H9 (cell line): ENCODE measurements around the gene FBXL19. TPM values are rescaled to one million over a fixed set of nuclear protein-coding genes. Genes with fewer than 3 reads are reported as not detected.
"Not testable (repeated sequence)": the region's sequence is repeated elsewhere in the genome, so short reads cannot be mapped to it uniquely, and the experiment has no call there.

Source experiments
- DNase-seq: peaks from one replicate; pipeline ENCODE4 v3.0.0-alpha.2; 2017
- H2AFZ ChIP-seq: one replicate; pipeline ENCODE4 v1.6.1; 2013; ENCODE audit warnings: mild to moderate bottlenecking, low read length, control low read depth, moderate library complexity
- H2AK5ac ChIP-seq: 2 replicates; pipeline ENCODE4 v1.6.1; 2013; ENCODE audit warnings: low read length, control low read depth, mixed read lengths; ENCODE audit not compliant: insufficient read length
- H2BK120ac ChIP-seq: one replicate; pipeline ENCODE4 v1.6.1; 2013; ENCODE audit warnings: low read depth, mild to moderate bottlenecking, low read length, control low read depth, inconsistent platforms; ENCODE audit not compliant: poor library complexity, severe bottlenecking
- H2BK12ac ChIP-seq: 2 replicates; pipeline ENCODE4 v1.6.1; 2013; ENCODE audit warnings: low read length, control low read depth, mixed read lengths, low read depth; ENCODE audit not compliant: insufficient read length
- H2BK15ac ChIP-seq: 2 replicates; pipeline ENCODE4 v1.6.1; 2013; ENCODE audit warnings: low read depth, low read length, control low read depth
- H2BK20ac ChIP-seq: one replicate; pipeline ENCODE4 v1.6.1; 2013; ENCODE audit warnings: low read depth, mild to moderate bottlenecking, low read length, control low read depth, inconsistent platforms; ENCODE audit not compliant: poor library complexity, severe bottlenecking
- H2BK5ac ChIP-seq: 2 replicates; pipeline ENCODE4 v1.6.1; 2013; ENCODE audit warnings: low read length, control low read depth, mixed read lengths; ENCODE audit not compliant: insufficient read length
- H3K14ac ChIP-seq: 2 replicates; pipeline ENCODE4 v1.6.1; 2013; ENCODE audit warnings: low read length, control low read depth; ENCODE audit not compliant: insufficient read depth
- H3K18ac ChIP-seq: 2 replicates; pipeline ENCODE4 v1.6.1; 2013; ENCODE audit warnings: low read depth, mild to moderate bottlenecking, mixed read lengths, low read length, control low read depth; ENCODE audit not compliant: insufficient read length
- H3K23ac ChIP-seq: 2 replicates; pipeline ENCODE4 v1.6.1; 2013; ENCODE audit warnings: low read length, control low read depth, mixed read lengths, low read depth; ENCODE audit not compliant: insufficient read length
- H3K23me2 ChIP-seq: 2 replicates; pipeline ENCODE4 v1.6.1; 2013; ENCODE audit warnings: low read depth, mild to moderate bottlenecking, mixed read lengths, low read length, control low read depth; ENCODE audit not compliant: insufficient read length, poor library complexity, severe bottlenecking
- H3K27ac ChIP-seq: 2 replicates; pipeline ENCODE4 v1.5.1; 2013; ENCODE audit warnings: low read length, control low read depth, mixed read lengths, low read depth; ENCODE audit not compliant: insufficient read length
- H3K27me3 ChIP-seq: 2 replicates; pipeline ENCODE4 v1.6.1; 2013; ENCODE audit warnings: low read length, control low read depth, inconsistent platforms; ENCODE audit not compliant: insufficient read depth
- H3K4ac ChIP-seq: 2 replicates; pipeline ENCODE4 v1.6.1; 2013; ENCODE audit warnings: low read depth, mild to moderate bottlenecking, control low read depth, inconsistent platforms, low read length, moderate library complexity
- H3K4me1 ChIP-seq: 2 replicates; pipeline ENCODE4 v1.6.1; 2013; ENCODE audit warnings: low read length, control low read depth, inconsistent platforms; ENCODE audit not compliant: insufficient read depth
- H3K4me2 ChIP-seq: 2 replicates; pipeline ENCODE4 v1.6.1; 2013; ENCODE audit warnings: low read length, control low read depth, mixed read lengths; ENCODE audit not compliant: insufficient read length, insufficient read depth
- H3K56ac ChIP-seq: 2 replicates; pipeline ENCODE4 v1.6.1; 2013; ENCODE audit warnings: low read depth, mild to moderate bottlenecking, mixed read lengths, low read length, control low read depth; ENCODE audit not compliant: insufficient read length
- H3K79me1 ChIP-seq: 2 replicates; pipeline ENCODE4 v1.6.1; 2013; ENCODE audit warnings: low read depth, mild to moderate bottlenecking, moderate library complexity, low read length, control low read depth, inconsistent platforms; ENCODE audit not compliant: insufficient read depth, poor library complexity, severe bottlenecking
- H3K79me2 ChIP-seq: 2 replicates; pipeline ENCODE4 v1.6.1; 2013; ENCODE audit warnings: low read length, control low read depth, inconsistent platforms; ENCODE audit not compliant: insufficient read depth
- H3K9ac ChIP-seq: 2 replicates; pipeline ENCODE4 v1.6.1; 2013; ENCODE audit warnings: low read length, control low read depth, mixed read lengths; ENCODE audit not compliant: insufficient read length; ENCODE audit errors: extremely low read depth
- H3K9me3 ChIP-seq: one replicate; pipeline ENCODE4 v1.6.1; 2013; ENCODE audit warnings: low read depth, low read length, inconsistent platforms; ENCODE audit not compliant: control insufficient read depth
- H3T11ph ChIP-seq: one replicate; pipeline ENCODE4 v1.6.1; 2013; ENCODE audit warnings: mild to moderate bottlenecking, low read length, control low read depth, inconsistent platforms
- H4K20me1 ChIP-seq: one replicate; pipeline ENCODE4 v1.6.1; 2013; ENCODE audit not compliant: control insufficient read depth, insufficient read length, insufficient read depth
- H4K5ac ChIP-seq: 2 replicates; pipeline ENCODE4 v1.6.1; 2013; ENCODE audit warnings: low read depth, mild to moderate bottlenecking, mixed read lengths, low read length, control low read depth; ENCODE audit not compliant: insufficient read length
- H4K8ac ChIP-seq: replicated peaks from 2 replicates; pipeline ENCODE4 v1.6.1; 2013; ENCODE audit warnings: low read length, control low read depth, mixed read lengths, low read depth; ENCODE audit not compliant: insufficient read length
- H4K91ac ChIP-seq: 2 replicates; pipeline ENCODE4 v1.6.1; 2013; ENCODE audit warnings: low read depth, mild to moderate bottlenecking, moderate library complexity, mixed read lengths, low read length, control low read depth; ENCODE audit not compliant: insufficient read length
- H3K27ac Mint-ChIP-seq, 3 experiments: 2 replicates in 2 of 3; 3 replicates in 1 of 3; pipeline ENCODE4 v1.8.0; 2020 to 2021; ENCODE audit warnings: mixed read lengths in 3 of 3, mild to moderate bottlenecking in 1 of 3, moderate library complexity in 1 of 3
- H3K27me3 Mint-ChIP-seq: 2 replicates; pipeline ENCODE4 v1.8.0; 2021; ENCODE audit warnings: low read depth, mild to moderate bottlenecking, moderate library complexity, mixed read lengths
- H3K36me3 Mint-ChIP-seq, 3 experiments: 2 replicates in 2 of 3; 3 replicates in 1 of 3; pipeline ENCODE4 v1.8.0; 2020 to 2021; ENCODE audit warnings: low read depth in 3 of 3, mixed read lengths in 3 of 3; ENCODE audit not compliant: insufficient read depth in 1 of 3
- H3K4me1 Mint-ChIP-seq, 2 experiments: 2 replicates each; pipeline ENCODE4 v1.8.0; 2020; ENCODE audit warnings: mixed read lengths in 2 of 2
- H3K4me3 Mint-ChIP-seq, 2 experiments: 2 replicates in 1 of 2; 3 replicates in 1 of 2; pipeline ENCODE4 v1.8.0; 2020 to 2021; ENCODE audit warnings: mild to moderate bottlenecking in 2 of 2, mixed read lengths in 2 of 2, moderate library complexity in 1 of 2
- H3K9me3 Mint-ChIP-seq, 2 experiments: 2 replicates in 1 of 2; 3 replicates in 1 of 2; pipeline ENCODE4 v1.8.0; 2020; ENCODE audit warnings: mild to moderate bottlenecking in 2 of 2, mixed read lengths in 2 of 2, moderate library complexity in 1 of 2
- CTCF ChIP-seq: fragments of 200-600 bp; sonication (generic); conservative IDR thresholded peaks from 3 replicates; pipeline ENCODE4 v1.8.0; 2021; ENCODE audit warnings: antibody characterized with exemption, mild to moderate bottlenecking
- WGBS: extraction: QIAGEN DNeasy Blood & Tissue Kit; methylation state at CpG from one replicate; pipeline ENCODE4 v1.1.7; 2013; ENCODE audit warnings: missing lambda C conversion rate, low lambda C conversion rate, mixed read lengths; ENCODE audit not compliant: insufficient read length; ENCODE audit errors: extremely low coverage; 5-methylcytosine and 5-hydroxymethylcytosine counted together
- total RNA-seq: library from RNA; stranded (reverse); gene quantifications from 2 replicates; pipeline ENCODE4 v1.2.1, GENCODE V29; 2021

FBXL19 gene
- total RNA-seq, 1 experiment from 2014 or later: 66.8 TPM

DNA sequence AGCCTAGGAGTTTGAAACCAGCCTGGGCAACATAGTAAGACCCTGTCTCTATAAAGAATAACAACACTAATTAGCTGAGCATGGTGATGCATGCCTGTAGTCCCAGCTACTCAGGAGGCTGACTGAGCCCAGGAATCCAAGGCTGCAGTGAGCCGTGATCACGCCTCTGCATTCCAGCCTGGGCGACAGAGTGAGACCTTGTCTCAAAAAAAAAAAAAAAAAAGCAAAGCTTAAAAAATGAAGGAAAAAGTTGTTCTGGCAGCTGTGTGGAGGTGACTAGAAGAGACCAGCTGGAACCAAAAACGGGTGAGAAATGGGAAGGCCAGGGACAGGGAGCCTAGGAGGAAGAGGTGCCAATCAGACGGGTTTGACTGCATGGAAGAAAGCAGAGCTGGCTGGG, 33.7 kb upstream of the FBXL19 start:
- Histone ChIP-seq H3K4ac (no peak overlapping the region), H3K79me1 (no peaks in the 10 kb centered on the region), H3K23me2 (peaks cover 8% of the 10 kb centered on the region), H3K14ac (no peak overlapping the region), H3K79me2 (no peaks in the 10 kb centered on the region), H3T11ph (no peak overlapping the region), H2BK5ac (no peak overlapping the region), H2AK5ac (no peak overlapping the region), H3K18ac (no peak overlapping the region), H4K8ac (no peak overlapping the region), H3K56ac (no peak overlapping the region), H4K91ac (no peak overlapping the region), H2BK20ac (no peak overlapping the region), H3K9me3 (no peaks in the 10 kb centered on the region), H3K27me3 (no peaks in the 10 kb centered on the region), H3K9ac (no peak overlapping the region), H4K20me1 (peaks cover 2% of the 10 kb centered on the region), H2BK120ac (no peak overlapping the region), H4K5ac (no peak overlapping the region), H3K23ac (no peak overlapping the region), H3K4me1 (no peaks in the 10 kb centered on the region), H3K27ac (no peak overlapping the region), H3K4me2 (no peak overlapping the region), H2BK15ac (no peak overlapping the region), H2BK12ac (no peak overlapping the region), H2AFZ (no peak overlapping the region)
- peaks cover 5 to 23% (median 21%) of the 10 kb centered on the region in 3 experiments for H3K36me3 Mint-ChIP-seq
- no peak for DNase-seq
- WGBS: no CpG with 5 or more reads among the region's 5 CpGs
- H3K4me1 Mint-ChIP-seq: peaks cover 8 to 15% of the 10 kb centered on the region in 2 experiments
- peaks cover 6% of the 10 kb centered on the region for H3K27me3 Mint-ChIP-seq
- no peak for TF ChIP-seq CTCF
- H3K27ac Mint-ChIP-seq: no peak overlapping the region
- peak overlapping the region in 1 of 2 experiments; percentile 4; a peak in 1 of 5 replicates for H3K4me3 Mint-ChIP-seq
- no peaks in the 10 kb centered on the region; a peak in 1 of 5 replicates for H3K9me3 Mint-ChIP-seq

- not testable (repeated sequence) for DNase-seq, H2BK120ac ChIP-seq, H3K4ac ChIP-seq, H3K9me3 ChIP-seq, H2BK20ac ChIP-seq, H3K4me2 ChIP-seq, H3T11ph ChIP-seq, H4K91ac ChIP-seq, H4K5ac ChIP-seq, H4K8ac ChIP-seq, H3K14ac ChIP-seq, H3K27ac Mint-ChIP-seq, H2BK15ac ChIP-seq, H3K79me2 ChIP-seq, H3K23ac ChIP-seq, H3K56ac ChIP-seq, H4K20me1 ChIP-seq, H3K18ac ChIP-seq, H2AK5ac ChIP-seq, H2BK12ac ChIP-seq, H3K9ac ChIP-seq, H3K4me1 ChIP-seq, H3K27me3 ChIP-seq, H2AFZ ChIP-seq, H3K27ac ChIP-seq, H3K9me3 Mint-ChIP-seq, H3K79me1 ChIP-seq, H2BK5ac ChIP-seq
- peaks cover 23 to 25% of the 10 kb centered on the region in 2 experiments for H3K4me1 Mint-ChIP-seq
- H3K36me3 Mint-ChIP-seq: peaks cover 5 to 21% (median 18%) of the 10 kb centered on the region in 3 experiments
- H3K4me3 Mint-ChIP-seq: peak overlapping the region in 1 of 2 experiments; percentile 28; a peak in 2 of 5 replicates
- peaks cover 14% of the 10 kb centered on the region for H3K23me2 ChIP-seq
- H3K27me3 Mint-ChIP-seq: peaks cover 14% of the 10 kb centered on the region
- WGBS: no CpG with 5 or more reads among the region's 15 CpGs
Measured at GRCh38 chr16:30891043-30891823, 32.1 kb upstream of the FBXL19 start.
